WTC11 (cell line): ENCODE results near the gene PDE1C.

Source experiments
- STAT6 ChIP-seq: sonication (generic); formaldehyde crosslinking; conservative IDR thresholded peaks from 2 replicates; pipeline ENCODE4 v1.8.1; 2023; ENCODE audit warnings: mild to moderate bottlenecking, low read depth, missing genetic modification reagents, moderate library complexity
- ZNF512 ChIP-seq: sonication (generic); formaldehyde crosslinking; IDR thresholded peaks from 2 replicates; pipeline ENCODE4 v1.8.1; 2022; ENCODE audit warnings: missing genetic modification reagents, borderline replicate concordance

GRCh38 chr7:32117837-32118236, 47.6 kb upstream of the PDE1C start:
- TF ChIP-seq ZNF512 (CRISPR knock-in tag) (no peak), STAT6 (CRISPR knock-in tag) (no peak)
